GM20000 (cell line): Measurements from ENCODE around the gene ANGEL1.

ENCODE experiments used
- DNase-seq: peaks from one replicate; pipeline ENCODE4 v3.0.0; 2012; ENCODE audit warnings: low spot score
- CTCF ChIP-seq: IDR thresholded peaks from 2 replicates; pipeline ENCODE4 v1.5.1; 2012; ENCODE audit warnings: mild to moderate bottlenecking, control low read depth; ENCODE audit errors: extremely low read depth, missing control alignments

ANGEL1 gene

GRCh38 chr14:76752744-76753143 lies 59.9 kb downstream of the ANGEL1 start:
- no peak for TF ChIP-seq CTCF
- no peak for DNase-seq

DNA sequence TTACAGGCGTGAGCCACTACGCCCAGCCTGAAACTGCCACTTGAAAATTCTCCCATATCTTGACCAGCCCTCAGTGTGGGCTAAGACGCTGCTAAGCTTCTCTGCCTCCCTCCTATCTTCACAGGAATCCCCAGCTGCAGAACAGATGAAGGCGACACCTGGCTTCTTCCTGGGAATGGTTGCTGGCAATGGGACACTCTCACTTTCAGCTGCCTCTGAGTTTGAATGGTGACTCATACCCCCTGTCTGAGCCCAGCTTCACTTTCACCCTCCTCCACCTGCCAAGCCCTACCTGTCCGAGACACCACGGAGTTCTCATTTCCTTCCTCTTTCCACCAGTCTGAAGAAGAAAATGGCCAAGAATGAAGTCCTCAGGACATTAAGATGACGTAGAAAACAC lies 69.7 kb downstream of the ANGEL1 start:
- no peak for TF ChIP-seq CTCF
- DNase-seq: no peak

GRCh38 chr14:76742185-76742584 lies 70.5 kb downstream of the ANGEL1 start:
- TF ChIP-seq CTCF: no peak

GRCh38 chr14:76741074-76741473 lies 71.6 kb downstream of the ANGEL1 start:
- no peak for DNase-seq
- TF ChIP-seq CTCF: no peak

More at GRCh38 chr14:76742185-76742584, 70.5 kb downstream of the ANGEL1 start:
- DNase-seq: no peak
